Natural killer cell (primary cell): Measurements from ENCODE around the gene ERAP2. TPM values are rescaled to one million over a fixed set of nuclear protein-coding genes. Genes with fewer than 3 reads are reported as not detected.

Source experiments
- ATAC-seq, 3 donors: fragments of 150-1000 bp in 2 of 3; fragments of 200-7000 bp in 1 of 3; cut with Tn5 transposase; 1 replicate in 1 of 3; 2 replicates in 2 of 3; pipeline ENCODE4 v1.10.0; 2021; ENCODE audit warnings: mild to moderate bottlenecking in 2 of 3, moderate library complexity in 2 of 3
- DNase-seq, 2 donors: peaks; one replicate each; pipeline versions ENCODE4 v3.0.0 to v3.0.0-alpha.2; 2013 to 2021; ENCODE audit warnings: mixed read lengths in 1 of 2
- H3K27ac ChIP-seq: one replicate; pipeline ENCODE4 v1.5.1; 2013; ENCODE audit warnings: mild to moderate bottlenecking, low read length
- H3K27me3 ChIP-seq: one replicate; pipeline ENCODE4 v1.6.1; 2013; ENCODE audit warnings: low read length; ENCODE audit not compliant: control insufficient read depth, insufficient read depth
- H3K36me3 ChIP-seq: one replicate; pipeline ENCODE4 v1.6.1; 2013; ENCODE audit warnings: low read length; ENCODE audit not compliant: control insufficient read depth, insufficient read depth
- H3K4me1 ChIP-seq: one replicate; pipeline ENCODE4 v1.6.1; 2013; ENCODE audit warnings: low read length; ENCODE audit not compliant: control insufficient read depth, insufficient read depth
- H3K4me3 ChIP-seq: one replicate; pipeline ENCODE4 v1.5.1; 2013; ENCODE audit warnings: low read length
- H3K9me3 ChIP-seq: one replicate; pipeline ENCODE4 v1.6.1; 2013; ENCODE audit warnings: low read length; ENCODE audit not compliant: control insufficient read depth, insufficient read depth
- H3K27ac Mint-ChIP-seq, 2 donors: one replicate each; pipeline ENCODE4 v1.8.0; 2022; ENCODE audit warnings: mild to moderate bottlenecking in 2 of 2, mixed read lengths in 2 of 2, moderate library complexity in 1 of 2
- H3K27me3 Mint-ChIP-seq, 2 donors: one replicate each; pipeline ENCODE4 v1.8.0; 2022; ENCODE audit warnings: low read depth in 2 of 2, mixed read lengths in 2 of 2
- H3K36me3 Mint-ChIP-seq: one replicate; pipeline ENCODE4 v1.8.0; 2022; ENCODE audit warnings: mixed read lengths
- H3K4me1 Mint-ChIP-seq, 2 donors: one replicate each; pipeline ENCODE4 v1.8.0; 2022; ENCODE audit warnings: mixed read lengths in 2 of 2
- H3K4me3 Mint-ChIP-seq: one replicate; pipeline ENCODE4 v1.8.0; 2022; ENCODE audit warnings: mild to moderate bottlenecking, moderate library complexity, mixed read lengths
- H3K9me3 Mint-ChIP-seq, 2 donors: one replicate each; pipeline ENCODE4 v1.8.0; 2022; ENCODE audit warnings: mixed read lengths in 2 of 2
- CTCF ChIP-seq: fragments of 200-600 bp; IDR thresholded peaks from one replicate; pipeline ENCODE4 v1.8.0; 2022; ENCODE audit warnings: antibody characterized with exemption
- WGBS: methylation state at CpG from one replicate; pipeline ENCODE4 v1.1.7; 2013; ENCODE audit warnings: missing lambda C conversion rate; ENCODE audit not compliant: insufficient coverage; 5-methylcytosine and 5-hydroxymethylcytosine counted together
- intact Hi-C: fragments of 100-400 bp; cut with micrococcal nuclease; formaldehyde crosslinking; loops from one replicate; pipeline ENCODE4 v1.14.2; 2022
- total RNA-seq, 4 donors: library from RNA; stranded (reverse); fragments of 120-200 nt in 1 of 4; gene quantifications; one replicate each; pipeline versions ENCODE4 v1.2.3 to v1.2.4, GENCODE V29; 2013 to 2022

ERAP2 gene
- total RNA-seq, 3 donors from 2014 or later (not counting 1 experiment from before 2014, with no cell fraction given): 41.5 to 81.8 (median 79.2) TPM

- H3K9me3 ChIP-seq: no peaks in the 10 kb centered on the region
- ATAC-seq (no peak), DNase-seq (no peak)
- WGBS: 89% methylated on average over 6 of the region's 7 CpGs
- H3K4me1 ChIP-seq: no peaks in the 10 kb centered on the region
- no peak overlapping the region for H3K27ac ChIP-seq
- H3K9me3 Mint-ChIP-seq: no peaks in the 10 kb centered on the region
- no peak overlapping the region for H3K27ac Mint-ChIP-seq
- peaks cover 7% of the 10 kb centered on the region for H3K36me3 Mint-ChIP-seq
- TF ChIP-seq CTCF: no peak
- intact Hi-C loops: no loop called here
- H3K4me3 ChIP-seq: no peak overlapping the region
- H3K27me3 ChIP-seq: no peaks in the 10 kb centered on the region
- no peak overlapping the region for H3K4me3 Mint-ChIP-seq
- H3K27me3 Mint-ChIP-seq: peaks cover 0 to 13% of the 10 kb centered on the region in 2 donors
- no peaks in the 10 kb centered on the region for H3K36me3 ChIP-seq
- H3K4me1 Mint-ChIP-seq: no peaks in the 10 kb centered on the region
These were observed 24.8 kb upstream of the ERAP2 start for GRCh38 chr5:96851312-96852062.

GRCh38 chr5:96852759-96853158 lies 23.5 kb upstream of the ERAP2 start:
- Mint-ChIP-seq H3K9me3 (no peaks in the 10 kb centered on the region), H3K27me3 (peaks cover 0 to 13% of the 10 kb centered on the region in 2 donors), H3K4me1 (peaks cover 3% of the 10 kb centered on the region in 2 donors), H3K27ac (no peak overlapping the region), H3K36me3 (peaks cover 7% of the 10 kb centered on the region), H3K4me3 (no peak overlapping the region)
- H3K9me3 ChIP-seq: no peaks in the 10 kb centered on the region
- ATAC-seq (no peak), DNase-seq (no peak)
- intact Hi-C loops: no loop called here
- 77% methylated on average over 2 of the region's 2 CpGs for WGBS
- no peak for TF ChIP-seq CTCF
- no peak overlapping the region for H3K27ac ChIP-seq
- no peak overlapping the region for H3K4me3 ChIP-seq
- H3K36me3 ChIP-seq: no peaks in the 10 kb centered on the region
- no peaks in the 10 kb centered on the region for H3K4me1 ChIP-seq
- no peaks in the 10 kb centered on the region for H3K27me3 ChIP-seq

GRCh38 chr5:96854067-96854466 lies 22.2 kb upstream of the ERAP2 start:
- Mint-ChIP-seq H3K4me3 (no peak overlapping the region), H3K27ac (no peak overlapping the region), H3K36me3 (peaks cover 7% of the 10 kb centered on the region), H3K27me3 (peaks cover 0 to 12% of the 10 kb centered on the region in 2 donors), H3K9me3 (no peaks in the 10 kb centered on the region), H3K4me1 (peaks cover 5% of the 10 kb centered on the region in 2 donors)
- no CpG with 5 or more reads among the region's 1 CpG for WGBS
- Histone ChIP-seq H3K27ac (no peak overlapping the region), H3K4me1 (no peaks in the 10 kb centered on the region), H3K4me3 (no peak overlapping the region), H3K9me3 (no peaks in the 10 kb centered on the region), H3K36me3 (no peaks in the 10 kb centered on the region), H3K27me3 (no peaks in the 10 kb centered on the region)
- DNase-seq (no peak), ATAC-seq (no peak)
- TF ChIP-seq CTCF: no peak
- intact Hi-C loops: no loop called here
